ENCODE measurements around the gene SPATA21. TPM values are rescaled to one million over a fixed set of nuclear protein-coding genes. Genes with fewer than 3 reads are reported as not detected.
"Not testable (repeated sequence)": the region's sequence is repeated elsewhere in the genome, so short reads cannot be mapped to it uniquely, and the experiment has no call there.

SPATA21 gene
- total RNA-seq, 3 donors from 2014 or later = 0.22 TPM; not detected in 2

GRCh38 chr1:16478091-16478490 is 40.9 kb upstream of the SPATA21 start:
- Histone ChIP-seq H3K4me1 (ENCODE audit: low read depth) (no peaks in the 10 kb centered on the region), H3K9me3 (no peaks in the 10 kb centered on the region), H3K4me3 (no peak overlapping the region), H3K36me3 (ENCODE audit: low read depth) (peaks cover under 1% of the 10 kb centered on the region)
- ATAC-seq (no peak), DNase-seq (no peak)
- intact Hi-C loops (cut with DNase I, micrococcal nuclease) = no loop called here
- TF ChIP-seq CTCF (IDR thresholded peaks at IDR 0.05) = no peak

GRCh38 chr1:16475771-16476770 is 38.8 kb upstream of the SPATA21 start:
- H3K4me1 ChIP-seq (ENCODE audit: low read depth); DNase-seq; H3K4me3 ChIP-seq; H3K9me3 ChIP-seq; intact Hi-C loops (cut with DNase I, micrococcal nuclease); H3K36me3 ChIP-seq (ENCODE audit: low read depth): not testable (repeated sequence)
- peak; percentile 31 for ATAC-seq

GRCh38 chr1:16474891-16475290 is 37.7 kb upstream of the SPATA21 start:
- ATAC-seq; H3K9me3 ChIP-seq; H3K36me3 ChIP-seq (ENCODE audit: low read depth); H3K4me3 ChIP-seq; DNase-seq; H3K4me1 ChIP-seq (ENCODE audit: low read depth); intact Hi-C loops (cut with DNase I, micrococcal nuclease): not testable (repeated sequence)

- DNase-seq (no peak), ATAC-seq (no peak)
- intact Hi-C loops (cut with DNase I, micrococcal nuclease) = no loop called here
- TF ChIP-seq CTCF (IDR thresholded peaks at IDR 0.05) = no peak
- H3K36me3 ChIP-seq (ENCODE audit: low read depth) = peaks cover 4% of the 10 kb centered on the region
- H3K4me1 ChIP-seq (ENCODE audit: low read depth) = no peaks in the 10 kb centered on the region
- H3K4me3 ChIP-seq = no peak overlapping the region
- no peaks in the 10 kb centered on the region for H3K9me3 ChIP-seq
These were observed 37.1 kb upstream of the SPATA21 start for GRCh38 chr1:16474166-16474800.

GRCh38 chr1:16468558-16468957 is 31.3 kb upstream of the SPATA21 start:
- ATAC-seq (no peak), DNase-seq (no peak)
- Histone ChIP-seq H3K36me3 (ENCODE audit: low read depth) (peaks cover 4% of the 10 kb centered on the region), H3K4me1 (ENCODE audit: low read depth) (no peaks in the 10 kb centered on the region), H3K4me3 (no peak overlapping the region), H3K9me3 (no peaks in the 10 kb centered on the region)
- intact Hi-C loops (cut with DNase I, micrococcal nuclease) = no loop called here
- no peak for TF ChIP-seq CTCF (IDR thresholded peaks at IDR 0.05)

- no peak for TF ChIP-seq CTCF (IDR thresholded peaks at IDR 0.05)
These were observed 27.8 kb upstream of the SPATA21 start for GRCh38 chr1:16464917-16465625.

More at GRCh38 chr1:16464917-16465625, 27.8 kb upstream of the SPATA21 start:
- H3K9me3 ChIP-seq = no peaks in the 10 kb centered on the region
- DNase-seq (no peak), ATAC-seq (no peak)
- intact Hi-C loops (cut with DNase I, micrococcal nuclease) = no loop called here
- H3K36me3 ChIP-seq (ENCODE audit: low read depth) = no peaks in the 10 kb centered on the region
- H3K4me1 ChIP-seq (ENCODE audit: low read depth) = no peaks in the 10 kb centered on the region
- no peak overlapping the region for H3K4me3 ChIP-seq

All from mucosa of descending colon (tissue), 3 donors.